Vagina (tissue), 2 donors: ENCODE measurements around the gene TMEM200C. TPM values are rescaled to one million over a fixed set of nuclear protein-coding genes. Genes with fewer than 3 reads are reported as not detected.

Source experiments
- DNase-seq, 2 donors: peaks; one replicate each; pipeline ENCODE4 v3.0.0-alpha.2; 2017; ENCODE audit errors: extremely low spot score in 2 of 2
- H3K27ac ChIP-seq: fragments of 200-600 bp; sonication (generic); one replicate; pipeline ENCODE4 v1.5.1; 2019
- H3K27me3 ChIP-seq: fragments of 200-600 bp; sonication (generic); one replicate; pipeline ENCODE4 v1.5.1; 2019
- H3K36me3 ChIP-seq, 2 donors: fragments of 200-600 bp; sonication (generic); one replicate each; pipeline ENCODE4 v1.5.1; 2017 to 2019
- H3K4me1 ChIP-seq: fragments of 200-600 bp; sonication (generic); one replicate; pipeline ENCODE4 v1.5.1; 2019
- H3K4me3 ChIP-seq, 2 donors: fragments of 200-600 bp; sonication (generic); 1 replicate in 1 of 2; 2 replicates in 1 of 2; pipeline ENCODE4 v1.5.1; 2016 to 2019
- H3K9me3 ChIP-seq: fragments of 200-600 bp; sonication (generic); one replicate; pipeline ENCODE4 v1.5.1; 2019
- CTCF ChIP-seq, 3 experiments: fragments of 450-650 bp in 2 of 3; fragments of 200-600 bp in 1 of 3; sonication (generic) in 1 of 3; IDR thresholded peaks; one replicate each; pipeline ENCODE4 v1.5.1; 2017 to 2019; ENCODE audit warnings: antibody characterized with exemption in 3 of 3, mild to moderate bottlenecking in 2 of 3, moderate library complexity in 2 of 3
- POLR2A ChIP-seq, 2 donors: fragments of 450-650 bp; IDR thresholded peaks; one replicate each; pipeline ENCODE4 v1.6.1; 2017; ENCODE audit warnings: antibody characterized with exemption in 2 of 2, mild to moderate bottlenecking in 2 of 2, moderate library complexity in 2 of 2
- POLR2AphosphoS5 ChIP-seq, 2 donors: sonication (generic); formaldehyde crosslinking; IDR thresholded peaks; one replicate each; pipeline ENCODE4 v1.9.0; 2017; ENCODE audit warnings: antibody characterized with exemption in 2 of 2, mild to moderate bottlenecking in 2 of 2, low read depth in 1 of 2; ENCODE audit not compliant: insufficient read depth in 1 of 2
- intact Hi-C: fragments of 100-400 bp; cut with DNase I; formaldehyde crosslinking; loops from one replicate; pipeline ENCODE4 v1.15.1; 2023
- total RNA-seq: library from RNA; depleted of rRNA; stranded (reverse); fragments of >200 nt; gene quantifications from one replicate; pipeline ENCODE4 v1.2.3, GENCODE V29; 2016

TMEM200C gene
- total RNA-seq, 1 donor from 2014 or later, result under 0.01 TPM

DNA sequence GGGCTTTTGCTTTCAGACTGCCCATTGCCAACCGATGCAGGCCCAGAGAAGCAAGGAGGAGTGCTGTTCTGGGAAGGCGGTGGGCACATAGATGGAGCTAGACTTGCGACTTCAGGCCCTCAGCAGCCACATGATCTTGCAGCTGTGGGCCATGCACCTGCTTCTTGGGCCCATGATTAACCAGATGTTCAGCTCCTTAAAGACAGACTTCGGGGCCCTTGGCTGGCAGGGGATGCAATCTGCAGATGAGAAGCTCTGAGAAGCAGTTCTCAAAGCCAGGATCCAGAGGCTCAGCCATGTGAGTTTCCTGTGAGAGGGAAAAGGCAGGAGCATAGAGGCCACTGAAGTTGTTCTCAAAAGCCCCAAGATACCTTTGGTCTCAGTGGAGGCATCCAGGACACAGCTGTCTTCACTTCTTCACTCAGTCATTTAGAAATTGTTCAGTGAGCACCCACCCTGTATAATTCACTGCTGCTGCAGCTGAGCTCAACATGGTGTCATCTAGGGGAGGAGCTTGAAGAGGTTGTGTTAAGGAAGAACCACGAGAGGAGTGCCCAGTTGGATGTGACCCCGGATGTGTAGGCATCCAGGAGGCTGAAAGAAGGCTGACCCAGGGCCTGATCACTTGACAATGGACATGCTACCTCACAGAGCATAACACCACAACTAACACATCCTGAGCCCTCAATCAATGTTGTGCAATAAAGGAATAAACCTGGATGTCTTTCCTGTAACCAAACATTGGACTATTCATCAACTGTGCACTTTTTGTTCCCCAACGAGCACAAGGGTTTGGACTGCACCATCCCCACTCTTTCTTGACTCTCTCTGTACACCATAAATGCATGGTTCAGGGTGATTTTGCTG is 44.7 kb upstream of the TMEM200C start:
- H3K27me3 ChIP-seq, result no peaks in the 10 kb centered on the region
- H3K4me3 ChIP-seq, result no peak overlapping the region
- H3K4me1 ChIP-seq, result no peaks in the 10 kb centered on the region
- no peak for DNase-seq
- no peaks in the 10 kb centered on the region for H3K36me3 ChIP-seq
- intact Hi-C loops, result no loop called here
- TF ChIP-seq POLR2AphosphoS5 (IDR thresholded peaks at IDR 0.05; ENCODE audit: insufficient read depth in 1 of 2, low read depth in 1 of 2), result no peak
- TF ChIP-seq CTCF (IDR thresholded peaks at IDR 0.05), result no peak
- TF ChIP-seq POLR2A (IDR thresholded peaks at IDR 0.05), result no peak
- H3K9me3 ChIP-seq, result no peaks in the 10 kb centered on the region
- no peak overlapping the region for H3K27ac ChIP-seq

GRCh38 chr18:5937795-5938194 is 42.5 kb upstream of the TMEM200C start:
- no peak for DNase-seq
- H3K4me1 ChIP-seq, result no peaks in the 10 kb centered on the region
- no peak overlapping the region for H3K27ac ChIP-seq
- no peaks in the 10 kb centered on the region for H3K27me3 ChIP-seq
- intact Hi-C loops, result no loop called here
- no peaks in the 10 kb centered on the region for H3K9me3 ChIP-seq
- no peak overlapping the region for H3K4me3 ChIP-seq
- TF ChIP-seq POLR2AphosphoS5 (IDR thresholded peaks at IDR 0.05; ENCODE audit: insufficient read depth in 1 of 2, low read depth in 1 of 2) (no peak), CTCF (IDR thresholded peaks at IDR 0.05) (no peak), POLR2A (IDR thresholded peaks at IDR 0.05) (no peak)
- H3K36me3 ChIP-seq, result no peaks in the 10 kb centered on the region

DNA sequence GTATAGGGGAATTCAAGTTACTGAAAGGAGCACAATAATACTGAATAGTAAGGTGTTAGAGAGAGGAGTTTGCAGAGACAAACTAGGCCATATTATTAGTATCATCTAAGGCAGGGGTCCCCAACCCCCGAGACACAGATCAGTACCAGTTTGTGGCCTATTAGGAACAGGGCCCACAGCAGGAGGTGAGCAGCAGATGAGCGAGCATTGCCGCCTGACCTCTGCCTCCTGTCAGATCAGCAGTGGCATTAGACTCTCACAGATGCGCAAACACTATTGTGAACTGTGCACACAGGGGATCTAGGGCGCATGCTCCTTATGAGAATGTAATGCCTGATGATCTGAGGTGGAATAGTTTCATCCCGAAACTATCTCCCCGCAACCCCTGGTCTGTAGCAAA is 41.8 kb upstream of the TMEM200C start:
- H3K27ac ChIP-seq, result no peak overlapping the region
- TF ChIP-seq POLR2A (IDR thresholded peaks at IDR 0.05) (no peak), CTCF (IDR thresholded peaks at IDR 0.05) (no peak), POLR2AphosphoS5 (IDR thresholded peaks at IDR 0.05; ENCODE audit: insufficient read depth in 1 of 2, low read depth in 1 of 2) (no peak)
- no peaks in the 10 kb centered on the region for H3K27me3 ChIP-seq
- intact Hi-C loops, result no loop called here
- no peaks in the 10 kb centered on the region for H3K4me1 ChIP-seq
- H3K9me3 ChIP-seq, result no peaks in the 10 kb centered on the region
- H3K36me3 ChIP-seq, result no peaks in the 10 kb centered on the region
- no peak overlapping the region for H3K4me3 ChIP-seq
- DNase-seq, result no peak

GRCh38 chr18:5930789-5931188 is 35.5 kb upstream of the TMEM200C start:
- Histone ChIP-seq H3K9me3 (no peaks in the 10 kb centered on the region), H3K27ac (no peak overlapping the region), H3K4me3 (no peak overlapping the region), H3K27me3 (no peaks in the 10 kb centered on the region), H3K36me3 (no peaks in the 10 kb centered on the region), H3K4me1 (no peaks in the 10 kb centered on the region)
- intact Hi-C loops, result no loop called here
- TF ChIP-seq POLR2A (IDR thresholded peaks at IDR 0.05) (no peak), POLR2AphosphoS5 (IDR thresholded peaks at IDR 0.05; ENCODE audit: insufficient read depth in 1 of 2, low read depth in 1 of 2) (no peak)
- DNase-seq, result no peak

- TF ChIP-seq CTCF (IDR thresholded peaks at IDR 0.05) (no peak), POLR2A (IDR thresholded peaks at IDR 0.05) (no peak), POLR2AphosphoS5 (IDR thresholded peaks at IDR 0.05; ENCODE audit: insufficient read depth in 1 of 2, low read depth in 1 of 2) (no peak)
- H3K4me1 ChIP-seq, result no peaks in the 10 kb centered on the region
- H3K9me3 ChIP-seq, result no peaks in the 10 kb centered on the region
- H3K27me3 ChIP-seq, result no peaks in the 10 kb centered on the region
- H3K27ac ChIP-seq, result no peak overlapping the region
- H3K4me3 ChIP-seq, result no peak overlapping the region
- DNase-seq, result no peak
- no peaks in the 10 kb centered on the region for H3K36me3 ChIP-seq
- intact Hi-C loops, result no loop called here
Observed at GRCh38 chr18:5918205-5918858, 23.0 kb upstream of the TMEM200C start.
